HL-60 (cell line): ENCODE results near the gene SHOC2.

Experiments
- CTCF ChIP-seq: IDR thresholded peaks from one replicate; pipeline ENCODE4 v1.5.1; 2011; ENCODE audit warnings: low read length, control low read depth, inconsistent platforms; ENCODE audit not compliant: insufficient read depth
- GABPA ChIP-seq: IDR thresholded peaks from 2 replicates; pipeline ENCODE4 v1.6.1; 2012; ENCODE audit warnings: low read depth
- POLR2AphosphoS5 ChIP-seq: IDR thresholded peaks from 2 replicates; pipeline ENCODE4 v1.6.1; 2012; ENCODE audit warnings: low read depth
- REST ChIP-seq: IDR thresholded peaks from 2 replicates; pipeline ENCODE4 v1.6.1; 2012; ENCODE audit warnings: low read depth; ENCODE audit not compliant: insufficient replicate concordance

GRCh38 chr10:110915035-110915434 lies 4.4 kb upstream of the SHOC2 start:
- no peak for TF ChIP-seq CTCF
- no peak for TF ChIP-seq POLR2AphosphoS5
- no peak for TF ChIP-seq REST
- no peak for TF ChIP-seq GABPA
